HUES48 (cell line): Measurements from ENCODE around the gene CDX2.
A peak's percentile ranks its signal among the peaks of the same experiment; 100 is the strongest.

ENCODE experiments used
- H3K27ac ChIP-seq: one replicate; pipeline ENCODE4 v1.7.0; 2013; ENCODE audit warnings: low read depth, low read length, inconsistent platforms
- H3K27me3 ChIP-seq: 2 replicates; pipeline ENCODE4 v1.6.1; 2013; ENCODE audit warnings: mild to moderate bottlenecking, low read length; ENCODE audit not compliant: control insufficient read depth, insufficient read depth
- H3K36me3 ChIP-seq: 2 replicates; pipeline ENCODE4 v1.6.1; 2013; ENCODE audit warnings: low read length; ENCODE audit not compliant: control insufficient read depth, insufficient read depth
- H3K4me1 ChIP-seq: 2 replicates; pipeline ENCODE4 v1.6.1; 2013; ENCODE audit warnings: mild to moderate bottlenecking, low read length; ENCODE audit not compliant: control insufficient read depth, insufficient read depth
- H3K4me3 ChIP-seq: 2 replicates; pipeline ENCODE4 v1.5.1; 2013; ENCODE audit warnings: mild to moderate bottlenecking, low read depth, low read length
- H3K9ac ChIP-seq: 2 replicates; pipeline ENCODE4 v1.6.1; 2013; ENCODE audit warnings: mild to moderate bottlenecking, low read depth, low read length, moderate library complexity
- H3K9me3 ChIP-seq: 2 replicates; pipeline ENCODE4 v1.6.1; 2013; ENCODE audit warnings: low read length; ENCODE audit not compliant: control insufficient read depth, insufficient read depth

The CDX2 gene

GRCh38 chr13:27953676-27954405, 15.3 kb downstream of the CDX2 start:
- no peak overlapping the region for H3K27ac ChIP-seq
- no peaks in the 10 kb centered on the region for H3K4me1 ChIP-seq
- peaks cover 99% of the 10 kb centered on the region for H3K27me3 ChIP-seq
- no peaks in the 10 kb centered on the region for H3K36me3 ChIP-seq
- H3K9ac ChIP-seq = no peak overlapping the region
- H3K4me3 ChIP-seq = peak overlapping the region; percentile 59
- no peaks in the 10 kb centered on the region for H3K9me3 ChIP-seq

- Histone ChIP-seq H3K4me3 (peak overlapping the region; percentile 58), H3K9me3 (no peaks in the 10 kb centered on the region), H3K4me1 (no peaks in the 10 kb centered on the region), H3K36me3 (no peaks in the 10 kb centered on the region), H3K9ac (no peak overlapping the region), H3K27ac (no peak overlapping the region), H3K27me3 (peaks cover 96% of the 10 kb centered on the region)
Observed at GRCh38 chr13:27952876-27953675, 16.0 kb downstream of the CDX2 start.

- Histone ChIP-seq H3K4me1 (no peaks in the 10 kb centered on the region), H3K27ac (no peak overlapping the region), H3K27me3 (peaks cover 32% of the 10 kb centered on the region)
Observed at GRCh38 chr13:27942972-27943371, 26.1 kb downstream of the CDX2 start.

GRCh38 chr13:27933580-27934328, 35.4 kb downstream of the CDX2 start:
- Histone ChIP-seq H3K4me3 (no peak overlapping the region), H3K4me1 (no peaks in the 10 kb centered on the region), H3K27ac (no peak overlapping the region), H3K27me3 (peaks cover 59% of the 10 kb centered on the region), H3K9me3 (no peaks in the 10 kb centered on the region), H3K9ac (no peak overlapping the region), H3K36me3 (no peaks in the 10 kb centered on the region)

More at GRCh38 chr13:27942972-27943371, 26.1 kb downstream of the CDX2 start:
- no peaks in the 10 kb centered on the region for H3K36me3 ChIP-seq
- no peak overlapping the region for H3K9ac ChIP-seq
- H3K4me3 ChIP-seq = no peak overlapping the region
- peaks cover 4% of the 10 kb centered on the region; the same call in 1 of the 2 replicates for H3K9me3 ChIP-seq

GRCh38 chr13:27933118-27933517, 36.0 kb downstream of the CDX2 start:
- Histone ChIP-seq H3K27ac (no peak overlapping the region), H3K9me3 (no peaks in the 10 kb centered on the region), H3K9ac (no peak overlapping the region), H3K4me3 (no peak overlapping the region), H3K27me3 (peaks cover 66% of the 10 kb centered on the region), H3K4me1 (no peaks in the 10 kb centered on the region), H3K36me3 (no peaks in the 10 kb centered on the region)

- H3K4me3 ChIP-seq = no peak overlapping the region
- H3K27ac ChIP-seq = no peak overlapping the region
Observed at GRCh38 chr13:27929868-27930267, 39.2 kb downstream of the CDX2 start.

GRCh38 chr13:27928805-27929753, 40.0 kb downstream of the CDX2 start:
- H3K4me3 ChIP-seq = no peak overlapping the region
- H3K4me1 ChIP-seq = no peaks in the 10 kb centered on the region
- peaks cover 100% of the 10 kb centered on the region for H3K27me3 ChIP-seq
- H3K9ac ChIP-seq = no peak overlapping the region
- H3K36me3 ChIP-seq = no peaks in the 10 kb centered on the region
- no peak overlapping the region for H3K27ac ChIP-seq
- no peaks in the 10 kb centered on the region for H3K9me3 ChIP-seq

More at GRCh38 chr13:27929868-27930267, 39.2 kb downstream of the CDX2 start:
- H3K9ac ChIP-seq = no peak overlapping the region
- no peaks in the 10 kb centered on the region for H3K36me3 ChIP-seq
- H3K4me1 ChIP-seq = no peaks in the 10 kb centered on the region
- H3K9me3 ChIP-seq = no peaks in the 10 kb centered on the region
- peaks cover 93% of the 10 kb centered on the region for H3K27me3 ChIP-seq

- Histone ChIP-seq H3K4me1 (no peaks in the 10 kb centered on the region), H3K9ac (no peak overlapping the region), H3K4me3 (no peak overlapping the region), H3K27ac (no peak overlapping the region), H3K9me3 (no peaks in the 10 kb centered on the region), H3K27me3 (peaks cover 100% of the 10 kb centered on the region), H3K36me3 (no peaks in the 10 kb centered on the region)
Observed at GRCh38 chr13:27928353-27928804, 40.7 kb downstream of the CDX2 start.

GRCh38 chr13:27927444-27928352, 41.4 kb downstream of the CDX2 start:
- no peaks in the 10 kb centered on the region for H3K36me3 ChIP-seq
- no peak overlapping the region for H3K27ac ChIP-seq
- no peak overlapping the region for H3K4me3 ChIP-seq
- H3K9ac ChIP-seq = no peak overlapping the region
- peaks cover 100% of the 10 kb centered on the region for H3K27me3 ChIP-seq
- H3K9me3 ChIP-seq = no peaks in the 10 kb centered on the region
- H3K4me1 ChIP-seq = 0 out of 2 replicates have a peak, but pooled peaks cover 3% of the 10 kb centered on the region
